Endometrial microvascular endothelial cells (primary cell): ENCODE results near the gene CD164. TPM values are rescaled to one million over a fixed set of nuclear protein-coding genes. Genes with fewer than 3 reads are reported as not detected.
"Not testable (repeated sequence)": the region's sequence is repeated elsewhere in the genome, so short reads cannot be mapped to it uniquely, and the experiment has no call there.

Experiments used
- in situ Hi-C: cut with HindIII; loops from 2 replicates; pipeline ENCODE4 v1.10.0; 2017; ENCODE audit warnings: low sequenced_read_pairs, low pct_unique_long_range_greater_than_20kb; ENCODE audit errors: inconsistent ontology term
- total RNA-seq: library from RNA; depleted of rRNA; stranded (reverse); fragments of >200 nt; gene quantifications from one replicate; pipeline ENCODE4 v1.2.3, GENCODE V29; 2015; ENCODE audit errors: inconsistent ontology term

CD164 gene
- total RNA-seq, 1 donor from 2014 or later, result 177 TPM

GRCh38 chr6:109381061-109381746, 1.1 kb downstream of the CD164 start:
- in situ Hi-C loops, result no loop called here

GRCh38 chr6:109379711-109380110, 2.6 kb downstream of the CD164 start:
- in situ Hi-C loops, result no loop called here

GRCh38 chr6:109377717-109378116, 4.5 kb downstream of the CD164 start:
- in situ Hi-C loops, result no loop called here

GRCh38 chr6:109374326-109374892, 7.9 kb downstream of the CD164 start:
- in situ Hi-C loops, result no loop called here

- in situ Hi-C loops, result no loop called here
Measured at GRCh38 chr6:109373762-109374161, 8.5 kb downstream of the CD164 start.

- in situ Hi-C loops, result no loop called here
Measured at GRCh38 chr6:109373331-109373730, 8.9 kb downstream of the CD164 start.

GRCh38 chr6:109372130-109372529, 10.1 kb downstream of the CD164 start:
- in situ Hi-C loops, result no loop called here

- in situ Hi-C loops, result no loop called here
Measured at GRCh38 chr6:109370792-109371191, 11.5 kb downstream of the CD164 start.

- in situ Hi-C loops, result no loop called here
Measured at GRCh38 chr6:109370336-109370735, 11.9 kb downstream of the CD164 start.

- in situ Hi-C loops, result no loop called here
Measured at GRCh38 chr6:109369728-109370127, 12.5 kb downstream of the CD164 start.

- in situ Hi-C loops, result not testable (repeated sequence)
Measured at GRCh38 chr6:109364382-109365078, 17.7 kb downstream of the CD164 start.

GRCh38 chr6:109363753-109364152, 18.5 kb downstream of the CD164 start:
- in situ Hi-C loops, result no loop called here

GRCh38 chr6:109362102-109362884, 20.0 kb downstream of the CD164 start:
- in situ Hi-C loops, result no loop called here

- in situ Hi-C loops, result no loop called here
Measured at GRCh38 chr6:109360791-109361190, 21.5 kb downstream of the CD164 start.

- in situ Hi-C loops, result no loop called here
Measured at GRCh38 chr6:109360281-109360680, 22.0 kb downstream of the CD164 start.

- in situ Hi-C loops, result no loop called here
Measured at GRCh38 chr6:109359248-109359647, 23.0 kb downstream of the CD164 start.

- in situ Hi-C loops, result no loop called here
Measured at GRCh38 chr6:109358204-109358603, 24.1 kb downstream of the CD164 start.

GRCh38 chr6:109356237-109356636, 26.0 kb downstream of the CD164 start:
- in situ Hi-C loops, result no loop called here
